Raji (cell line): ENCODE results near the gene IQGAP2.

ENCODE experiments used
- POLR2A ChIP-seq: IDR thresholded peaks from 2 replicates; pipeline ENCODE4 v1.6.1; 2011; ENCODE audit warnings: low read depth, low read length, control low read depth; ENCODE audit not compliant: insufficient read depth

Gene IQGAP2

GRCh38 chr5:76379855-76380254 is 23.2 kb upstream of the IQGAP2 start:
- no peak for TF ChIP-seq POLR2A

DNA sequence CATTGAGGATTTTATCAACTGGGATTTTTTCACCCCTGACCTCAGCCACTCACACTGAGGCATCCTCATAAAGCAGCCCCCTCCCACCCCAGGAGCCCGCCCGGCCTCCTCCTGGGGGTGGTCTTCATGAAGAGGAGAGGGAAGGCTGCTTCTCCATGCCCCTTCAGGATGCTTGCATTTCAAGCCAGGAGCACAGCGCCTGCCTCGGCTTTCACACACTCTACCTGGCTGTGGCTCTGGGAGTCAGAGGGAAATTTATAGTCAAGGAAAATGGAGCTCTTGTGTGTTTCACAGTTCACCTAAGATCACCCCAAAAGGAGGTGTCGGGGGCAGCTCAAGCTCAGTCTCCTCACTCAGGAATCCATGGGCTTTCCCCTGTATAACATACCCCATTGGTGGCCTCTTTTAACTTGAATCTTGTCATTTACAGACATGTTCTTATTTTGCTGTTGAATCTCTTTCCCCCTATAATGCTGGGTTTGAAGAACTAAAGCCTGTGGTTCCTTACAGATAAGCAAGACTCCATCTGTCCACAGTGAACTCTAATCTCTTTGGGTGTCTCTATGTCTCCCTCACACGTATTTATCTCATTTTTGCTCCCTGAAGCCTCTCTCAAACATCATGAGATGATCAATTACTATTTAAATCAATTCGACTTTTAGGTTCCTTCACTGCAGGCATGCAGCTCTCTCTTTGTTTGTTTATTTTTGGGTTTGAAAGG is 22.6 kb upstream of the IQGAP2 start:
- TF ChIP-seq POLR2A: no peak

DNA sequence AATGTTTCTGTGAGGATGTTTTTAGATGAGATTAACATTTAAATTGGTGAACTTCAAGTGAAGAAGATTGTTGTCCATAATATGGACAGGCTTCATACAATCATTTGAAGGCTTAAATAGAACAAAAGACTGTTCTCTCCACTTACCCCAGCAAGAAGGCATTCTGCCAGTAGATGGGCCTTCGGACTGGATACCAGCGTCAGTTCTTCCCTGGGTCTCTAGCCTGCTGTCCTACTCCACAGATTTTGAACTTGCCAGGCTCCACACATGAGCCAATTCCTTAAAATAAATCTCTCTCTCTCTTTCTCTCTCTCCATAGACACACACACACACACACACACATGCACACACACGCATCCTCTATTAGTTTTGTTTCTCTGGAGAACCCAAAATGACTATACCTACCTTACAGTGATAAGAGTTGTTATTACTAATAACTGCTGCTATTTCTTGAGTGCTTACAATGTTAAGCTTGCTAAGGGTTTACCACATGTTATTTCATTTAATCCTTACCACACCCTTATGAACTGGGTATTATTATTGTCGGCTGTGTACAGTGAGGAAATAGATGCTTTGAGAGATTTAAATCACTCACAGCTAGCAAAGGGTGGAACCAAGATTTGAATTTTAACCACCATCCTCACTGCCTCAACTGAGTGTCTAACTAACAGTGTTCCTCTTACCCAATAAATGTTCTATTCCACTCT is 19.8 kb upstream of the IQGAP2 start:
- TF ChIP-seq POLR2A: no peak

GRCh38 chr5:76384189-76384588 is 18.9 kb upstream of the IQGAP2 start:
- no peak for TF ChIP-seq POLR2A

GRCh38 chr5:76384705-76385104 is 18.4 kb upstream of the IQGAP2 start:
- no peak for TF ChIP-seq POLR2A

DNA sequence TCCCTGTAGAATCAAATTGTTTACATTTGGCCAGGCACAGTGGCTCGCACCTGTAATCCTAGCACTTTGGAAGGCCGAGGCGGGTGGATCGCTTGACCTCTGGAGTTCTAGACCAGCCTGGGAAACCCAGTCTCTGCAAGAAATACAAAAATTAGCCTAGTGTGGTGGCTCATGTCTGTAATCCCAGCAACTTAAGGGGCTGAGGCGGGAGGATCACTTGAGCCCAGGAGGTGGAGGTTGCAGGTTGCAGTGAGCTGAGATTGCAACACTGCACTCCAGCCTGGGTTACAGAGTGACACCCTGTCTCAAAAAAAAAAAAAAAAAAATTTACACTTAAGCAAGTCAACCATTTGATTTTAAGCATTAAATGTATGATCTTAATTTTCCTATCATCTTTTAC is 17.5 kb upstream of the IQGAP2 start:
- no peak for TF ChIP-seq POLR2A

DNA sequence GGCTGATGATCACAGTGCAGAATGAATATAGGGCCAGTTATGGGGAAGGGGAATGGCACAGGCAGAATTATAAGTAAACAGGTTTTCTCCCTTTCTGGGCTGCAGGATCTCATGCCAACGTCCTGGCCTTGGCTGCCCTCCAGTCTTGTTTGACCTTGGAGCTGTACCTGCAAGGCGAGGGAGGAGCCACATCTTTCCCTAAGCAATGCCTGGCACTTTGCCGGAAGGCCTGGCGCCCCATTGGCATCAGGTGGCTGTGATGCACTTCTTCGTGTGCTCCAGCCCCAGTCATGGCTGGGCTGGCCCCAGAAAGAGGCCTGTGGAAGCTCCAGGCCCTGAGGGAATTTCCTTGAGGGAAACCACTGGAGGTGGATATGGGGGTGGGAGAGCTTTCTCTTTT is 16.7 kb upstream of the IQGAP2 start:
- no peak for TF ChIP-seq POLR2A

GRCh38 chr5:76388236-76388635 is 14.8 kb upstream of the IQGAP2 start:
- TF ChIP-seq POLR2A: no peak

- TF ChIP-seq POLR2A: no peak
Measured at GRCh38 chr5:76388791-76389512, 14.1 kb upstream of the IQGAP2 start.

DNA sequence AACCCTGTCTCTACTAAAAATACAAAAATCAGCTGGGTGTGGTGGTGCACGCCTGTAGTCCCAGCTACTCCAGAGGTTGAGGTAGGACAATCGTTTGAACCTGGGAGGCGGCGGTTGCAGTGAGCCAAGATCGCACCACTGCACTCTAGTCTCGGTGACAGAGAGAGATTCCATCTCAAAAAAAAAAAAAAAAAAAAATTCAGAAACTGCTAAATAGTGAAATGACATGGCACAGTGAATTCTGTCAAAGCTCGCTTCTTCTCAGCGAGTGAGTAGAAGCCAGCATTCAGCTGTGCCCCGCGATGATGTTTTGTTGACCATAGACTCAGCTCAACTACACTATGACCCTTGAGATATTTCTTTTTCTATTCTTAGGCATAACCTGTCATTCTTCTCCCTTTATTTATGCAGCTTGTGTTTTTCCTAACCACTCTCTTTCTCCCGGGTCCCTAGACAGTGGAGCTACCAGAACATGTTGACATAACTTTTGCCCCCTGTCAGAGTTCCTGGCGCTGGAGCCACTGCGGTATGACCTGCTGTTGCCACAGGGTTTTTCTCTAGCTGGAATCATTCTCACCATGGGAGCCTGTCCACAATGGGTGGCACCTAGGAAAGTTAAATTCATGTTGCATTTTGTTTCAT is 13.5 kb upstream of the IQGAP2 start:
- no peak for TF ChIP-seq POLR2A

DNA sequence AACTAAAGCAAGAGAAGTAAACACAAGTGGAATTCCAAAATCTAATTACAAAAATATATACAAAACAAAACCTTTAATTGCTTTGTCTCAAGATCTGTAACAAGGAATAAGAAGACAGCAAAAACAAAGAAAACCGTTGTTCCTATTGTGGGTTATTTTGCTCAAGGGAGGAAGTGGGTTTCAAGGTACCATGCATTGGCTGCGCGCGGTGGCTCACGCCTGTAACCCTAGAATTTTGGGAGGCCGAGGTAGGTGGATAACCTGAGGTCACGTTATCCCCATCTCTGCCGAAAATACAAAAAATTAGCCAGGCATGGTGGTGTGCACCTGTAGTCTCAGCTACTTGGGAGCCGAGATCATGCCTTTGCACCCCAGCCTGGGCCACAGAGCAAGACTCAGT is 12.1 kb upstream of the IQGAP2 start:
- no peak for TF ChIP-seq POLR2A

GRCh38 chr5:76393035-76393680 is 9.9 kb upstream of the IQGAP2 start:
- no peak for TF ChIP-seq POLR2A

- TF ChIP-seq POLR2A: no peak
Measured at GRCh38 chr5:76397200-76397599, 5.9 kb upstream of the IQGAP2 start.

- no peak for TF ChIP-seq POLR2A
Measured at GRCh38 chr5:76399268-76399667, 3.8 kb upstream of the IQGAP2 start.

DNA sequence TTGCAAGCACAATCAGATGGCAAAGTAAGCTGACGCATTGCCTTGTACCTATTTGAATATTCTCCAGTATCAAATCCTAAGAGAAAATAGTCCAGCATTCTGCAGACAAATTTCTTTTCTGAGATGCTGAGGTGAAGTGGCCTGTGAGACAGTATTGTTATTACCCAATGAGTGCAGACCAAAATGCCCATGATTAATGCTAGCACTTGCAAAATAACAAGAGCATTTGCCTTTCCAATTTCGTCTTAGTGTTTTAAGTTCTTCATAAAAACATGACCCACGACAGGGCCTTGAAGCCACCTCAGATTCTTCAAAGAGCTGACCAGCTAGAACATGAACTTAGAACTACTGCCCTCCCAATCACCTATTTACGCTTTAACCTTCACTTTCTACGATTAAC is 2.6 kb upstream of the IQGAP2 start:
- no peak for TF ChIP-seq POLR2A
